Keratinocyte (primary cell): ENCODE measurements around the gene SIGLEC5. TPM values are rescaled to one million over a fixed set of nuclear protein-coding genes. Genes with fewer than 3 reads are reported as not detected.

ENCODE experiments used
- DNase-seq: peaks from one replicate; pipeline ENCODE4 v3.0.0-alpha.2; 2011; ENCODE audit warnings: low read depth, missing footprints, low spot score
- FAIRE-seq: peaks from 2 replicates; lab custom pipeline; 2011; peaks lifted over from hg19 to GRCh38; lab: Jason Lieb, UNC
- H2AFZ ChIP-seq: 2 replicates; pipeline ENCODE4 v1.6.0; 2012; ENCODE audit warnings: low read length, control low read depth, inconsistent platforms; ENCODE audit not compliant: control insufficient read depth
- H3K27ac ChIP-seq: 2 replicates; pipeline ENCODE4 v1.5.1; 2011; ENCODE audit warnings: low read length; ENCODE audit not compliant: control insufficient read depth, insufficient read depth
- H3K27me3 ChIP-seq: 3 replicates; pipeline ENCODE4 v1.6.0; 2011; ENCODE audit warnings: low read length; ENCODE audit not compliant: control insufficient read depth, insufficient read depth; ENCODE audit errors: extremely low read depth
- H3K36me3 ChIP-seq, 2 experiments: 2 replicates in 1 of 2; 3 replicates in 1 of 2; pipeline ENCODE4 v1.5.1; 2011; ENCODE audit warnings: low read length in 2 of 2, mild to moderate bottlenecking in 1 of 2; ENCODE audit not compliant: control insufficient read depth in 2 of 2, insufficient read depth in 2 of 2; ENCODE audit errors: extremely low read depth in 1 of 2
- H3K4me1 ChIP-seq: 3 replicates; pipeline ENCODE4 v1.5.1; 2011; ENCODE audit warnings: low read length; ENCODE audit not compliant: control insufficient read depth, insufficient read depth; ENCODE audit errors: extremely low read depth
- H3K4me2 ChIP-seq: 3 replicates; pipeline ENCODE4 v1.6.0; 2011; ENCODE audit warnings: low read depth, low read length; ENCODE audit not compliant: control insufficient read depth, insufficient read depth; ENCODE audit errors: extremely low read depth
- H3K4me3 ChIP-seq, 3 experiments: fragments of 200-600 bp in 1 of 3; sonication (generic) in 1 of 3; 2 replicates in 2 of 3; 3 replicates in 1 of 3; pipeline ENCODE4 v1.5.1; 2011 to 2016; ENCODE audit warnings: low read length in 3 of 3, mild to moderate bottlenecking in 3 of 3, control low read depth in 2 of 3, inconsistent platforms in 1 of 3, low read depth in 1 of 3, mixed read lengths in 1 of 3, mixed run types in 1 of 3, moderate library complexity in 1 of 3; ENCODE audit not compliant: control insufficient read depth in 2 of 3, insufficient read depth in 2 of 3; ENCODE audit errors: extremely low read depth in 1 of 3
- H3K79me2 ChIP-seq: 2 replicates; pipeline ENCODE4 v1.6.0; 2012; ENCODE audit warnings: low read length; ENCODE audit not compliant: control insufficient read depth, insufficient read depth
- H3K9ac ChIP-seq: 3 replicates; pipeline ENCODE4 v1.6.0; 2011; ENCODE audit warnings: low read length; ENCODE audit not compliant: control insufficient read depth, insufficient read depth; ENCODE audit errors: extremely low read depth
- H3K9me1 ChIP-seq: 3 replicates; pipeline ENCODE4 v1.6.0; 2011; ENCODE audit warnings: low read length; ENCODE audit not compliant: control insufficient read depth, insufficient read depth; ENCODE audit errors: extremely low read depth
- H3K9me3 ChIP-seq: 2 replicates; pipeline ENCODE4 v1.5.1; 2012; ENCODE audit warnings: low read depth, low read length; ENCODE audit not compliant: control insufficient read depth
- H4K20me1 ChIP-seq: 3 replicates; pipeline ENCODE4 v1.6.0; 2011; ENCODE audit warnings: low read length; ENCODE audit not compliant: control insufficient read depth, insufficient read depth; ENCODE audit errors: extremely low read depth
- CTCF ChIP-seq, 3 experiments: IDR thresholded peaks in 1 of 3; conservative IDR thresholded peaks in 1 of 3; optimal IDR thresholded peaks in 1 of 3; 2 replicates in 2 of 3; 3 replicates in 1 of 3; pipeline versions ENCODE3 to v1.5.1; 2011; ENCODE audit warnings: low read length in 3 of 3, mild to moderate bottlenecking in 3 of 3, moderate library complexity in 2 of 3, control low read depth in 1 of 3, inconsistent platforms in 1 of 3; ENCODE audit not compliant: insufficient read depth in 2 of 3; ENCODE audit errors: extremely low read depth in 1 of 3
- EZH2 ChIP-seq: IDR thresholded peaks from one replicate; pipeline ENCODE4 v1.6.1; 2012; ENCODE audit warnings: inconsistent platforms, mild to moderate bottlenecking, low read length, moderate library complexity
- dilution Hi-C: fragments of 300-500 bp; cut with MboI; formaldehyde crosslinking; loops from one replicate; pipeline ENCODE4 v1.7.0; 2020; ENCODE audit warnings: low sequenced_read_pairs; ENCODE audit not compliant: extremely low pct_ligation_motif_present
- polyA plus RNA-seq, 5 experiments: library from polyadenylated mRNA; depleted of rRNA in 3 of 5; stranded (reverse) in 3 of 5; stranded (forward) in 1 of 5; unstranded in 1 of 5; fragments of >200 nt; gene quantifications; 1 replicate in 1 of 5; 2 replicates in 3 of 5; 3 replicates in 1 of 5; pipeline versions ENCODE4 v1.2.1 to v1.2.3, GENCODE V29; 2011 to 2012; ENCODE audit warnings: missing spikeins in 2 of 5, low read depth in 1 of 5, low replicate concordance in 1 of 5

SIGLEC5 gene
- polyA plus RNA-seq, 1 donor (not counting 4 experiments of a cell fraction or from before 2014, with no cell fraction given): not detected

- Histone ChIP-seq H3K9ac (no peak overlapping the region), H3K79me2 (no peaks in the 10 kb centered on the region), H2AFZ (no peak overlapping the region), H3K4me2 (no peak overlapping the region), H4K20me1 (no peaks in the 10 kb centered on the region), H3K27ac (no peak overlapping the region), H3K27me3 (no peaks in the 10 kb centered on the region), H3K36me3 (no peaks in the 10 kb centered on the region), H3K9me1 (no peaks in the 10 kb centered on the region), H3K4me1 (no peaks in the 10 kb centered on the region), H3K9me3 (no peaks in the 10 kb centered on the region), H3K4me3 (no peak overlapping the region)
- DNase-seq (peak; percentile 38), FAIRE-seq (peak; percentile 32)
- TF ChIP-seq CTCF (optimal IDR thresholded peaks at IDR 0.05 in 1 of 3, IDR thresholded peaks at IDR 0.05 in 1 of 3, conservative IDR thresholded peaks at IDR 0.05 in 1 of 3; ENCODE audit: extremely low read depth in 1 of 3, insufficient read depth in 2 of 3, low read length in 3 of 3): peak; percentile 90 to 94 (median 92)
- TF ChIP-seq EZH2: no peak
- dilution Hi-C loops: no loop called here
Observed at GRCh38 chr19:51607920-51608562, 22.2 kb downstream of the SIGLEC5 start.

GRCh38 chr19:51607077-51607476, 23.1 kb downstream of the SIGLEC5 start:
- no peaks in the 10 kb centered on the region for H3K9me3 ChIP-seq
- H4K20me1 ChIP-seq: no peaks in the 10 kb centered on the region
- H3K9ac ChIP-seq: no peak overlapping the region
- TF ChIP-seq CTCF (optimal IDR thresholded peaks at IDR 0.05 in 1 of 3, IDR thresholded peaks at IDR 0.05 in 1 of 3, conservative IDR thresholded peaks at IDR 0.05 in 1 of 3; ENCODE audit: extremely low read depth in 1 of 3, insufficient read depth in 2 of 3, low read length in 3 of 3): no peak
- no peak for TF ChIP-seq EZH2
- no peak for FAIRE-seq
- H3K27ac ChIP-seq: no peak overlapping the region
- dilution Hi-C loops: no loop called here
- no peaks in the 10 kb centered on the region for H3K27me3 ChIP-seq
- H3K4me2 ChIP-seq: no peak overlapping the region
- H2AFZ ChIP-seq: no peak overlapping the region
- no peak overlapping the region for H3K4me3 ChIP-seq
- H3K36me3 ChIP-seq: no peaks in the 10 kb centered on the region
- no peaks in the 10 kb centered on the region for H3K9me1 ChIP-seq
- H3K4me1 ChIP-seq: no peaks in the 10 kb centered on the region
- no peaks in the 10 kb centered on the region for H3K79me2 ChIP-seq
- DNase-seq: no peak
